HG02943 (cell line): ENCODE measurements around the gene DGCR2.
"Not testable (repeated sequence)": the region's sequence is repeated elsewhere in the genome, so short reads cannot be mapped to it uniquely, and the experiment has no call there.

Experiments
- ATAC-seq: cut with Tn5 transposase; IDR thresholded peaks from one replicate; pipeline ENCODE4 v1.9.1; 2021; ENCODE audit warnings: mild to moderate bottlenecking, low read depth, moderate library complexity; ENCODE audit not compliant: unreplicated experiment

The DGCR2 gene

GRCh38 chr22:19035126-19035473 is 87.1 kb downstream of the DGCR2 start:
- ATAC-seq: not testable (repeated sequence)

GRCh38 chr22:19034724-19035120 is 87.5 kb downstream of the DGCR2 start:
- ATAC-seq: not testable (repeated sequence)

- ATAC-seq: not testable (repeated sequence)
Measured at GRCh38 chr22:19034031-19034723, 88.0 kb downstream of the DGCR2 start.

- not testable (repeated sequence) for ATAC-seq
Measured at GRCh38 chr22:19033568-19033905, 88.7 kb downstream of the DGCR2 start.

GRCh38 chr22:19032898-19033567 is 89.2 kb downstream of the DGCR2 start:
- ATAC-seq: not testable (repeated sequence)

GRCh38 chr22:19032156-19032785 is 89.9 kb downstream of the DGCR2 start:
- not testable (repeated sequence) for ATAC-seq

- not testable (repeated sequence) for ATAC-seq
Measured at GRCh38 chr22:19030889-19031252, 91.3 kb downstream of the DGCR2 start.

- ATAC-seq: not testable (repeated sequence)
Measured at GRCh38 chr22:19030226-19030888, 91.9 kb downstream of the DGCR2 start.

GRCh38 chr22:19029113-19030103 is 92.8 kb downstream of the DGCR2 start:
- ATAC-seq: not testable (repeated sequence)

- not testable (repeated sequence) for ATAC-seq
Measured at GRCh38 chr22:19028060-19028455, 94.2 kb downstream of the DGCR2 start.

GRCh38 chr22:19027371-19028059 is 94.7 kb downstream of the DGCR2 start:
- ATAC-seq: not testable (repeated sequence)

- not testable (repeated sequence) for ATAC-seq
Measured at GRCh38 chr22:19026080-19026479, 96.1 kb downstream of the DGCR2 start.

GRCh38 chr22:19024956-19025489 is 97.2 kb downstream of the DGCR2 start:
- not testable (repeated sequence) for ATAC-seq

GRCh38 chr22:19023931-19024330 is 98.3 kb downstream of the DGCR2 start:
- ATAC-seq: not testable (repeated sequence)

- no peak for ATAC-seq
Measured at GRCh38 chr22:19022755-19023154, 99.5 kb downstream of the DGCR2 start.

- ATAC-seq: no peak
Measured at GRCh38 chr22:19019679-19020032, 102.6 kb downstream of the DGCR2 start.

- ATAC-seq: no peak
Measured at GRCh38 chr22:19019029-19019678, 103.1 kb downstream of the DGCR2 start.

- no peak for ATAC-seq
Measured at GRCh38 chr22:19018256-19018655, 104.0 kb downstream of the DGCR2 start.
